NOMO-1 treated with DMSO at 0.1 percent for 48 hours (cell line): ENCODE measurements around the gene MTARC1.
A peak's percentile ranks its signal among the peaks of the same experiment; 100 is the strongest.

Source experiments
- DNase-seq: peaks from one replicate; lab custom pipeline; 2025; ENCODE audit not compliant: unreplicated experiment; lab: John Stamatoyannopoulos, UW

MTARC1 gene

DNA sequence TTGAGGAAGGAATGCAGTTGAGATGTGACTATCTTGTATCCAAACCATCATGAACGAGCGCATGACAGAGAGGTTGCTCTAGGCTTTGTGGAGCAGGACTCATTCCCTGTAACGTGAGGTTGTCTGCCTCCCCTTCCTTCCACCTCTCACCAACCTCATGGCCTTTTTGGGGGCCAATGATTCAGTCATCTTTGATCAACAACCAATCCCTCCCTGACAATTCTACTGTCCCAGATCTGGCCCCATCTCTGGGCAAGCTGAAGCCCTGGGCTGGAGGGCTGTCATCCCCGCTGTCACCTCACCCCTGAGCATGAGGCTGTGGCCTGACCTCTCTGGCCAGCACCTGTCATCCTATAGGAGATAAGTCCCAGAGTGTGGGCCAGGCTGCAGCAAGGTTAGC lies 19.7 kb downstream of the MTARC1 start:
- DNase-seq = no peak

DNA sequence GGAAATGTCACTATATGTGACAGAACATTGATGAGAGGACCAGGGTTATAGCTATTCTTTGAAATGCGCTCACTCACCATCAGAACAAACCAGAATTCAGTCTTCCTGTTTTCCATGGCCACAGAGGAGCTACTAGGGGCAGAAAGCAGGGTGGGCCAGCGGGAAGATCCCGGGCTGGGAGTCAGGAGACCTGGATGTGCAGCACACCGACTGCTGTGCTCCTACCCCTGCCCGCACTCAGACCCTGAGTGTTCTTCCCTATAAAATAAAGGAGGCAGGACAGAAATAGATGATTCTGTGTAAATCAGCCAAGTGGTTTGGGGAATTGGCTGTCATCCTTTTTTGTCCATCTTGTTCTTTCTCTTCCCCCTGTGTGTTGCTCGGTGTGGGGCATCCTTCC lies 21.0 kb downstream of the MTARC1 start:
- no peak for DNase-seq

- DNase-seq = no peak
Observed at GRCh38 chr1:220808345-220809186, 21.9 kb downstream of the MTARC1 start.

DNA sequence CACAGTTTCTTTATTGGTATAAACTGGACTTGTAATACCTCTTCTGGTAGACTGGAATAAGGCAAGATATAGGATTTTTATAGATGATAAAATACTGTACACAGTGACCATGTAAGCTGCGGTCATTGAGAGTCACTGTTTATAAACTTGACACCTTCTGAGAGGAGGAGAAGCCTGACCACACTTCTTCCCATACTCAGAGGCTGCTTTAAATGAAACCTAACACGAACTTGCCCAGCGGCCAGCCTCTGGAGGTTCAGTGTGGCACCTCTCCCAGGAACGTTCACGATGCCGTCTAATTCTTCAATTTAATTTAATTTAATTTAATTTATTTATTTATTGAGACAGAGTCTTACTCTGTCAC lies 22.5 kb downstream of the MTARC1 start:
- no peak for DNase-seq

DNA sequence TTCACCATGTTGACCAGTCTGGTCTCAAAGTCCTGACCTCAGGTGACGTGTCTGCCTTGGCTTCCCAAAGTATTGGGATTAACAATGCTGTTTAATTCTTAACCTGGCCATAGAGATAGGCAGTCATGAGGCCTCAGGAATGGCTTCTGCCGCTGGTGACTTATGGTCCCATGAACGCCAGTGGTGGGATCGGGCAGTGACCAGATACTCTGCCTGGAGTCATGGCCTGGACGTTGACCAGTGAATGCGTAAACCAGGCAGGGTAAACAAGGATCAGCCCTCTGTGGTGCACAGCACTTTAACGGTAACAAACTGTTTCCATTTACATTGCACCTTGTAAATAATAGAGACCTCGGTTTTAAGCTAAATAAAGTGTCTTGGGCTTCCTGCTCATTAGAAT lies 23.0 kb downstream of the MTARC1 start:
- DNase-seq = no peak

DNA sequence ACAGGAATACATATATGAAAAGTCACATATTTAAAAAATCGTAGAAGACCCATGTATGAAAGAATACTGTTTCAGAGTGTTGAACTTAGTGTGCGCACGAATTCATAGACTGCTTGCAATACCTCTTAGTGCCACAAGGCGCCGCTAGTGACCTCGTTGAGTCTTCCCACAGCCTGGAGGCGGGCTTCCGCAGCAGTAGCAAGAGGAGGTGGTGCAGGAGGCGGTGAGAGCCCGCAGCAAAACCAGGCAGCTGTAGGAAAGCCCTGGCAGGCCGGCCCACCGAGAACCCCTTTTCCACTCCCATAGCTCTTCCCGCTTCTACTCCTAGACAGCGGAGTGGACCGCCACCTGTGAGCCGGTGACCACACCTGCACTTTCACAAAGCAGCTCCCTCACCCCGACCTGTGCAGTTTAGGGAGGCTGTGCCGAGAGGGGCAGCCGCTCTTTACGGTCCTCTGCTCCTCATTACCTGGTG lies 23.5 kb downstream of the MTARC1 start:
- DNase-seq = peak; percentile 51

DNA sequence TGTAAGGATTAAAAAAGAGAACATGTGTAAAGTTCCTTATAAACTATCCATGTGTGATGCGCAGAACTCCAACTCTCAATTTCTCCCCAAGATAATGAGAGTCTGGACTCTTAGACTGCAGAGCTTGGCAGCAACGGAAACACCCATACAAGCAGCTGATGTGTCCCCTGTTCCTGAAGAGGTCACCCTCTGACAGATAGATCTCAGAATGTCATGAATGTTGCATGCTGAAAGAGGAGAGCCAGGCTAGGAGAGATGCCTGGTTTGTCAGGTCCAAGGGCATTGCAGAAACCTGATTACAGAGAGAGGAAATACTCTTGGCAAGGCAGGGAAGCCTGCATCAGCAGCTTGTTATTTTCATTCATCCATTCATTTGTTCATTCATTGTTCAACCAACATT lies 24.2 kb downstream of the MTARC1 start:
- no peak for DNase-seq

GRCh38 chr1:220811695-220812094 lies 25.0 kb downstream of the MTARC1 start:
- DNase-seq = no peak

GRCh38 chr1:220812308-220812707 lies 25.6 kb downstream of the MTARC1 start:
- DNase-seq = no peak

DNA sequence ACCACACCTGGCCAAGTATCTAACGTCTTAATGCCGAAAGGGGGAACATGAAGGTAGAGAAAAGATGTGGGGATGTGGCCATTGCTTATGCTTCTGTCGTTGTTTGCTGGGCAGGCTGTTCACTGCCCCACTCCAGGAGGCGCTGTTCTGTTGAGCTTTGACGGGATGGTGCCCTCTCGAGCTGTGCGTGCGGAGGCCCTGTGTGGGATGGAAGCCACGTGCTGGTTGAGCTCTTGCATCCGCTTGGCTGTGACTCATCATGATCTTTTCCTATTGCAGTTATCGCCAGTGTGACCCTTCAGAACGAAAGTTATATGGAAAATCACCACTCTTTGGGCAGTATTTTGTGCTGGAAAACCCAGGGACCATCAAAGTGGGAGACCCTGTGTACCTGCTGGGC lies 26.3 kb downstream of the MTARC1 start:
- no peak for DNase-seq

- no peak for DNase-seq
Observed at GRCh38 chr1:220815409-220815808, 28.7 kb downstream of the MTARC1 start.

DNA sequence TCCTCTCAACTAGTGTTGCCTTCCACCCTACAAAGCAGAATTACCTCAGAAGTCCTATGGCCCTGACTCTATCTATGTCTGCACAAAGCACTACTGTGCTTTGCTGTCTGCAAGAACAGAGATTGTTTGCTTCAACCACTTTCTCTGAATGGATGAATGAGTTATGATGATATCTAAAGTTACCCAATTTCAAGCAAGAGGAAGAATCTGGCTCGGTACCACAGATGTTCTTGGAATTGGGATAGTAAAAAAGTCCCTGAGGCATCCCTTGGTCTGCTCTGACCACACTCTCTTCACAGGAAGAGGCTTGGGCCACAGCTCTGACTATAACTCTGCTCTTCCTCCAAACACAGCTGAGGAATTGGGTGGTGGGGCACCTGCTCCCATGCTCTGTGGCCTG lies 31.2 kb downstream of the MTARC1 start:
- DNase-seq = no peak

- DNase-seq = no peak
Observed at GRCh38 chr1:220818421-220819173, 31.9 kb downstream of the MTARC1 start.

- no peak for DNase-seq
Observed at GRCh38 chr1:220819467-220820026, 32.8 kb downstream of the MTARC1 start.

- DNase-seq = no peak
Observed at GRCh38 chr1:220824031-220824989, 37.6 kb downstream of the MTARC1 start.

- no peak for DNase-seq
Observed at GRCh38 chr1:220825819-220826551, 39.3 kb downstream of the MTARC1 start.

DNA sequence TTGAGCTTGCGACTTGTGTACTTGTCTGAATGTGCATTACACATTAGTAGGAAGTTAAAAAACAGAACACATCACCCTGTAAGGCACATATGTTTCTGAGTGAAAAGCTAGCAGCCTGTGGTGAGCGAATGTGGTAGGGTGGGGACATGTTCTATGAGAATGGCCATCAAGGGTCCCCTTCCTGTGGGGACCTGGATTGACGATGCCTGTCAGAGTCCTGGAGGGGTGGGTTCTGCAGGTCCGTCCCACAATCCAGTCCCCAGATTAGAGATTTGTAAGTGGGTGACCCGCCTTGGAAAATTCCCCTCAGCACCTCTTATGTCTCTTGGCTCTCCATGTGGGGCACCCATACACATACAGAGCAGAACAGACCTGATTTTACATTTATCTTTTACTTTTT lies 40.0 kb downstream of the MTARC1 start:
- DNase-seq = no peak

GRCh38 chr1:220827445-220828178 lies 40.9 kb downstream of the MTARC1 start:
- DNase-seq = no peak

DNA sequence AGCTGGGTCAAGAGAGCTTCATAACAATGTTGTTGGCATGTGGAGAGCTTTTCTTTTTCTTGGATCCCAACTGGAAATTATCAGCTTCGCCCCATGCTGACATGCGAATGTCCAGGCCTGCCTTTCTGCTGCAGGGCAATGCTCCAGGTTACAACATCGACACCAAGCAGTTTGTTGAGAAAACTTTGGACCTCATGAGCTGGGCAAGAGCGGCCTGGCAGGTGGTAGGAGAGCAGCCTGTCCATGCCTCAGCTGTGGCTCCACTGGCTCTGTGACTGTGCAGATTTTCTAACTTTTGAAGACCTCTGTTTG lies 41.4 kb downstream of the MTARC1 start:
- no peak for DNase-seq
